B cell (primary cell): ENCODE results near the gene CDK6. TPM values are rescaled to one million over a fixed set of nuclear protein-coding genes. Genes with fewer than 3 reads are reported as not detected.

Experiments
- ATAC-seq: fragments of 200-7000 bp; cut with Tn5 transposase; one replicate; pipeline ENCODE4 v1.10.0; 2021; ENCODE audit warnings: low read depth, mild to moderate bottlenecking, moderate number of reproducible peaks, moderate library complexity
- CTCF ChIA-PET: fragments of 350-600 bp; sonication (Branson Sonifier 250); formaldehyde crosslinking; loops from one replicate; lab custom pipeline; 2021; ENCODE audit warnings: antibody characterized with exemption, inconsistent platforms; lab: Charles Lee
- POLR2A ChIA-PET: fragments of 350-600 bp; sonication (Branson Sonifier 250); formaldehyde crosslinking; loops from one replicate; lab custom pipeline; 2021; ENCODE audit warnings: antibody characterized with exemption; lab: Charles Lee
- DNase-seq: peaks from one replicate; pipeline ENCODE4 v3.0.0; 2013
- H2AFZ ChIP-seq: 2 replicates; pipeline ENCODE4 v1.6.1; 2012; ENCODE audit warnings: mild to moderate bottlenecking, low read depth, low read length; ENCODE audit not compliant: insufficient read depth, poor library complexity, severe bottlenecking
- H3K27ac ChIP-seq, 2 donors: 1 replicate in 1 of 2; 2 replicates in 1 of 2; pipeline ENCODE4 v1.5.1; 2012 to 2013; ENCODE audit warnings: low read length in 2 of 2, mild to moderate bottlenecking in 2 of 2, moderate library complexity in 1 of 2
- H3K27me3 ChIP-seq, 4 experiments: fragments of 200-600 bp in 1 of 4; sonication (generic) in 1 of 4; replicated peaks in 1 of 4; 1 replicate in 2 of 4; 2 replicates in 2 of 4; pipeline versions ENCODE4 v1.6.1 to v1.7.0; 2013 to 2016; ENCODE audit warnings: low read length in 3 of 4, mild to moderate bottlenecking in 2 of 4, mixed read lengths in 1 of 4, moderate library complexity in 1 of 4; ENCODE audit not compliant: insufficient read depth in 4 of 4, control insufficient read depth in 3 of 4; ENCODE audit errors: control extremely low read depth in 1 of 4
- H3K36me3 ChIP-seq, 2 experiments: replicated peaks in 1 of 2; 1 replicate in 1 of 2; 2 replicates in 1 of 2; pipeline versions ENCODE4 v1.6.1 to v1.7.1; 2013; ENCODE audit warnings: low read length in 1 of 2; ENCODE audit not compliant: insufficient read depth in 2 of 2, control insufficient read depth in 1 of 2; ENCODE audit errors: control extremely low read depth in 1 of 2, extremely low read depth in 1 of 2
- H3K4me1 ChIP-seq, 2 donors: fragments of 200-600 bp in 1 of 2; sonication (generic) in 1 of 2; 1 replicate in 1 of 2; 2 replicates in 1 of 2; pipeline versions ENCODE4 v1.5.1 to v1.6.1; 2013 to 2017; ENCODE audit warnings: low read length in 2 of 2; ENCODE audit not compliant: control insufficient read depth in 2 of 2, insufficient read depth in 2 of 2
- H3K4me2 ChIP-seq: replicated peaks from 2 replicates; pipeline ENCODE3; 2012; ENCODE audit warnings: mild to moderate bottlenecking, low read depth, low read length; ENCODE audit not compliant: poor library complexity, severe bottlenecking
- H3K4me3 ChIP-seq, 5 experiments: fragments of 200-600 bp in 1 of 5; sonication (generic) in 1 of 5; 1 replicate in 3 of 5; 2 replicates in 2 of 5; pipeline versions ENCODE4 v1.5.1 to v1.7.0; 2011 to 2016; ENCODE audit warnings: low read length in 4 of 5, mild to moderate bottlenecking in 4 of 5, low read depth in 2 of 5, control low read depth in 1 of 5, moderate library complexity in 1 of 5; ENCODE audit not compliant: insufficient read depth in 1 of 5; ENCODE audit errors: control extremely low read depth in 1 of 5, extremely low read depth in 1 of 5
- H3K79me2 ChIP-seq: fragments of 200-600 bp; sonication (generic); one replicate; pipeline ENCODE4 v1.6.0; 2016; ENCODE audit warnings: low read length; ENCODE audit not compliant: control insufficient read depth, insufficient read depth
- H3K9ac ChIP-seq: fragments of 200-600 bp; sonication (generic); 2 replicates; pipeline ENCODE4 v1.6.1; 2017; ENCODE audit warnings: mild to moderate bottlenecking, low read length, moderate library complexity
- H3K9me3 ChIP-seq, 3 donors: one replicate each; pipeline versions ENCODE4 v1.6.1 to v1.7.1; 2013; ENCODE audit warnings: low read length in 2 of 3; ENCODE audit not compliant: control insufficient read depth in 2 of 3, insufficient read depth in 1 of 3; ENCODE audit errors: control extremely low read depth in 1 of 3
- H4K20me1 ChIP-seq: 2 replicates; pipeline ENCODE4 v1.6.0; 2012; ENCODE audit warnings: mild to moderate bottlenecking, low read length; ENCODE audit not compliant: insufficient read depth, control insufficient read depth, poor library complexity, severe bottlenecking
- H3K27ac Mint-ChIP-seq: one replicate; pipeline ENCODE4 v1.8.0; 2021; ENCODE audit warnings: mixed read lengths
- H3K27me3 Mint-ChIP-seq: one replicate; pipeline ENCODE4 v1.8.0; 2021; ENCODE audit warnings: mixed read lengths
- H3K4me1 Mint-ChIP-seq: one replicate; pipeline ENCODE4 v1.8.0; 2021; ENCODE audit warnings: mixed read lengths
- H3K4me3 Mint-ChIP-seq: one replicate; pipeline ENCODE4 v1.8.0; 2021; ENCODE audit warnings: mixed read lengths
- H3K9me3 Mint-ChIP-seq: one replicate; pipeline ENCODE4 v1.8.0; 2022; ENCODE audit warnings: mixed read lengths; ENCODE audit not compliant: insufficient read depth
- EZH2 ChIP-seq: IDR thresholded peaks from 2 replicates; pipeline ENCODE4 v1.6.1; 2012; ENCODE audit warnings: borderline replicate concordance, low read depth, mild to moderate bottlenecking, moderate library complexity, low read length; ENCODE audit not compliant: insufficient read depth, poor library complexity, severe bottlenecking
- WGBS: methylation state at CpG from one replicate; pipeline ENCODE4 v1.1.5; 2013; ENCODE audit warnings: missing lambda C conversion rate; ENCODE audit not compliant: insufficient coverage; 5-methylcytosine and 5-hydroxymethylcytosine counted together
- intact Hi-C: fragments of 100-400 bp; cut with micrococcal nuclease; formaldehyde crosslinking; loops from one replicate; pipeline ENCODE4 v1.10.0; 2022
- polyA plus RNA-seq: library from polyadenylated mRNA; depleted of rRNA; stranded (reverse); fragments of >200 nt; gene quantifications from 2 replicates; pipeline ENCODE4 v1.2.3, GENCODE V29; 2012
- total RNA-seq, 2 donors: library from RNA; stranded (reverse); fragments of 120-200 nt in 1 of 2; gene quantifications; 1 replicate in 1 of 2; 2 replicates in 1 of 2; pipeline versions ENCODE4 v1.2.3 to v1.2.4, GENCODE V29; 2013 to 2022
- TF ChIP-seq, protein P1 (sequence below): fragments of 200-600 bp; IDR thresholded peaks from one replicate; pipeline ENCODE4 v1.8.0; 2022; ENCODE audit warnings: antibody characterized with exemption, mild to moderate bottlenecking

CDK6 gene
- total and polyA plus RNA-seq, 2 donors (not counting 1 experiment from before 2014, with no cell fraction given), result 3.0 to 14.6 TPM

DNA sequence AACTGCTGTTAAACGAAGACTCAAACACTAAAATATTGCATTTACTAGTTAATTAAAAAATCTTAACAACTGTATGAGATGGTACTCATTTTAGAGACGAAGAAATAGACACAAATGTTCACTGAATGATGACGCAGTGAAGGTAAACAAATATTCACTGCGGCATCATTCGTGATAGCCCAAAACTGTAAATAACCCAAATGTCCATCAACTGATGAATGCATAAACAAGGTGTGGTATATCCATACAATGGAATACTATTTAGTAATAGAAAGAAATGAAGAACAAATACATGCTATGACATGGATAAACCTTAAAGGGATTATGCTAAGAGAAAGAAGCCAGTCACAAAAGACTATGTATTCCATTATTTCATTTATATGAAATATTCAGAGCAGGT, 51.4 kb downstream of the CDK6 start:
- no peak overlapping the region for H3K27ac ChIP-seq
- CTCF ChIA-PET, result no interaction called here
- intact Hi-C loops, result no loop called here

More for the DNA sequence above, 51.4 kb downstream of the CDK6 start:
- DNase-seq (no peak), ATAC-seq (no peak)
- H3K27ac Mint-ChIP-seq, result no peak overlapping the region
- POLR2A ChIA-PET, result no interaction called here
- Histone ChIP-seq H3K4me3 (no peak overlapping the region), H3K27me3 (no peaks in the 10 kb centered on the region), H3K36me3 (no peaks in the 10 kb centered on the region), H2AFZ (no peak overlapping the region), H3K9me3 (peaks cover 0 to 11% (median 3%) of the 10 kb centered on the region in 3 donors), H3K4me1 (no peaks in the 10 kb centered on the region), H3K9ac (no peak overlapping the region), H3K4me2 (no peak overlapping the region), H4K20me1 (no peaks in the 10 kb centered on the region), H3K79me2 (peaks cover 26% of the 10 kb centered on the region)
- no CpG with 5 or more reads among the region's 5 CpGs for WGBS
- peaks cover 6% of the 10 kb centered on the region for H3K9me3 Mint-ChIP-seq
- H3K4me1 Mint-ChIP-seq, result peaks cover 21% of the 10 kb centered on the region
- no peak overlapping the region for H3K4me3 Mint-ChIP-seq
- no peaks in the 10 kb centered on the region for H3K27me3 Mint-ChIP-seq
- TF ChIP-seq EZH2, result no peak
- TF ChIP-seq, protein P1, sequence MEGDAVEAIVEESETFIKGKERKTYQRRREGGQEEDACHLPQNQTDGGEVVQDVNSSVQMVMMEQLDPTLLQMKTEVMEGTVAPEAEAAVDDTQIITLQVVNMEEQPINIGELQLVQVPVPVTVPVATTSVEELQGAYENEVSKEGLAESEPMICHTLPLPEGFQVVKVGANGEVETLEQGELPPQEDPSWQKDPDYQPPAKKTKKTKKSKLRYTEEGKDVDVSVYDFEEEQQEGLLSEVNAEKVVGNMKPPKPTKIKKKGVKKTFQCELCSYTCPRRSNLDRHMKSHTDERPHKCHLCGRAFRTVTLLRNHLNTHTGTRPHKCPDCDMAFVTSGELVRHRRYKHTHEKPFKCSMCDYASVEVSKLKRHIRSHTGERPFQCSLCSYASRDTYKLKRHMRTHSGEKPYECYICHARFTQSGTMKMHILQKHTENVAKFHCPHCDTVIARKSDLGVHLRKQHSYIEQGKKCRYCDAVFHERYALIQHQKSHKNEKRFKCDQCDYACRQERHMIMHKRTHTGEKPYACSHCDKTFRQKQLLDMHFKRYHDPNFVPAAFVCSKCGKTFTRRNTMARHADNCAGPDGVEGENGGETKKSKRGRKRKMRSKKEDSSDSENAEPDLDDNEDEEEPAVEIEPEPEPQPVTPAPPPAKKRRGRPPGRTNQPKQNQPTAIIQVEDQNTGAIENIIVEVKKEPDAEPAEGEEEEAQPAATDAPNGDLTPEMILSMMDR, result no peak
